Kidney (tissue), 14 donors: ENCODE results near the gene NEK9. TPM values are rescaled to one million over a fixed set of nuclear protein-coding genes. Genes with fewer than 3 reads are reported as not detected.

Experiments
- DNase-seq, 5 donors: peaks; one replicate each; pipeline ENCODE4 v3.0.0-alpha.2; 2013 to 2020
- FAIRE-seq: peaks from 2 replicates; lab custom pipeline; 2012; peaks lifted over from hg19 to GRCh38; lab: Jason Lieb, UNC
- H3K27ac ChIP-seq, 2 donors: one replicate each; pipeline ENCODE4 v1.7.0; 2013; ENCODE audit warnings: low read depth in 2 of 2, low read length in 2 of 2, inconsistent platforms in 1 of 2
- H3K27me3 ChIP-seq: one replicate; pipeline ENCODE4 v1.7.1; 2013; ENCODE audit warnings: low read length, inconsistent platforms; ENCODE audit not compliant: control insufficient read depth, insufficient read depth
- H3K36me3 ChIP-seq, 3 donors: one replicate each; pipeline versions ENCODE4 v1.7.0 to v1.7.1; 2013; ENCODE audit warnings: low read length in 3 of 3, control low read depth in 1 of 3, inconsistent platforms in 1 of 3; ENCODE audit not compliant: insufficient read depth in 3 of 3, control insufficient read depth in 2 of 3
- H3K4me1 ChIP-seq, 3 donors: one replicate each; pipeline versions ENCODE4 v1.7.0 to v1.7.1; 2013; ENCODE audit warnings: low read length in 3 of 3, inconsistent platforms in 1 of 3, low read depth in 1 of 3; ENCODE audit not compliant: control insufficient read depth in 2 of 3, insufficient read depth in 2 of 3
- H3K4me3 ChIP-seq, 3 donors: one replicate each; pipeline versions ENCODE4 v1.7.0 to v1.8.1; 2013; ENCODE audit warnings: low read length in 3 of 3, control low read depth in 1 of 3, inconsistent platforms in 1 of 3
- H3K9ac ChIP-seq, 3 donors: one replicate each; pipeline versions ENCODE4 v1.7.0 to v1.7.1; 2013; ENCODE audit warnings: low read length in 3 of 3, control low read depth in 1 of 3, inconsistent platforms in 1 of 3
- H3K9me3 ChIP-seq, 3 donors: one replicate each; pipeline versions ENCODE4 v1.7.0 to v1.7.1; 2013; ENCODE audit warnings: low read length in 3 of 3, control low read depth in 1 of 3, inconsistent platforms in 1 of 3; ENCODE audit not compliant: control insufficient read depth in 2 of 3, insufficient read depth in 1 of 3
- CTCF ChIP-seq: IDR thresholded peaks from 3 replicates; pipeline ENCODE4 v1.5.1; 2012; ENCODE audit warnings: mild to moderate bottlenecking, moderate library complexity, borderline replicate concordance; ENCODE audit not compliant: insufficient read depth; ENCODE audit errors: extremely low read depth
- intact Hi-C: fragments of 100-400 bp; cut with DNase I; formaldehyde crosslinking; loops from one replicate; pipeline ENCODE4 v1.11.1; 2022
- polyA plus RNA-seq: library from polyadenylated mRNA; stranded (reverse); fragments of 350-450 nt; fragmentation: Illumina TruSeq; extraction: RNeasy Lipid Tissue Mini Kit (QIAGEN cat#74804); gene quantifications from one replicate; pipeline ENCODE4 v1.2.3, GENCODE V29; 2014; ENCODE audit warnings: low read depth, low replicate concordance; ENCODE audit not compliant: insufficient read depth
- total RNA-seq: library from RNA; stranded (reverse); fragmentation: NEBNext Ultra II Directional; extraction: Animal tissue kit (Norgen Biotek cat#: 25700); gene quantifications from one replicate; pipeline ENCODE4 v1.2.1, GENCODE V29; 2021
- donor health status: control.
- donor health status: control.
- donor health status: control.
- donor health status: control.
- donor health status: control.
- donor health status: DM: yes; HTN: yes; CAD: no.
- donor health status: Normal renal cell carcinoma (clear cell type).

Gene NEK9
- total and polyA plus RNA-seq, 2 donors from 2014 or later: 25.4 to 81.5 TPM

GRCh38 chr14:75042035-75042434 is 84.8 kb downstream of the NEK9 start:
- peaks cover 0 to 26% (median 6%) of the 10 kb centered on the region in 3 donors for H3K4me1 ChIP-seq

DNA sequence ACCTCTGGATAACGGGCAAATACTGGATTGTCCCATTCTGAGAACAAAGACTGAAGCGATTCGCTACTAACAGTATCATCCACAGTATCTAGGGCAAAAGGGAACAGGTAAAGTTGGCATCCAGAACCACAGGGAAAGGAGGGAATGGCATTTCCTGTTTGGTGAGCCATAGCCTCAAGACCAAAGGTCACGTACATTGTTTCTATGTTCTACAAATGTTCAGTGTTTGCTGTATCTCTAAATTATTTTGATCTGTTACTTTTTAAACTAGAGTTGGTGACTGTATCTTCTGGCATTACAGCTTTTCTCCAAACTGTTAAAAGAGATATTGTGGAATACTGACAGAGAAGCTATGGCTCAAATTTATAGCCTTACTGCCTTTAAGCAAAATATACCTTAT is 85.2 kb downstream of the NEK9 start:
- FAIRE-seq (no peak), DNase-seq (peak in 1 of 5 donors; percentile 28)
- peak overlapping the region; percentile 61 to 71 for H3K27ac ChIP-seq
- peaks cover 0 to 9% (median 2%) of the 10 kb centered on the region in 3 donors for H3K36me3 ChIP-seq
- TF ChIP-seq CTCF: no peak
- H3K9me3 ChIP-seq: no peaks in the 10 kb centered on the region
- peaks cover 0 to 22% (median 6%) of the 10 kb centered on the region in 3 donors for H3K4me1 ChIP-seq
- H3K4me3 ChIP-seq: peak overlapping the region in 1 of 3 donors; percentile 7
- intact Hi-C loops: no loop called here
- H3K27me3 ChIP-seq: no peaks in the 10 kb centered on the region
- no peak overlapping the region for H3K9ac ChIP-seq

More at GRCh38 chr14:75042035-75042434, 84.8 kb downstream of the NEK9 start:
- H3K9ac ChIP-seq: no peak overlapping the region
- no peaks in the 10 kb centered on the region for H3K9me3 ChIP-seq
- H3K4me3 ChIP-seq: peak overlapping the region in 1 of 3 donors; percentile 7
- H3K27me3 ChIP-seq: no peaks in the 10 kb centered on the region
- peaks cover 0 to 9% (median 0%) of the 10 kb centered on the region in 3 donors for H3K36me3 ChIP-seq
- no peak for TF ChIP-seq CTCF
- H3K27ac ChIP-seq: peak overlapping the region; percentile 66 to 71
- intact Hi-C loops: no loop called here
- FAIRE-seq: no peak
- peak in 3 of 5 donors; percentile 20 to 58 (median 41) for DNase-seq

DNA sequence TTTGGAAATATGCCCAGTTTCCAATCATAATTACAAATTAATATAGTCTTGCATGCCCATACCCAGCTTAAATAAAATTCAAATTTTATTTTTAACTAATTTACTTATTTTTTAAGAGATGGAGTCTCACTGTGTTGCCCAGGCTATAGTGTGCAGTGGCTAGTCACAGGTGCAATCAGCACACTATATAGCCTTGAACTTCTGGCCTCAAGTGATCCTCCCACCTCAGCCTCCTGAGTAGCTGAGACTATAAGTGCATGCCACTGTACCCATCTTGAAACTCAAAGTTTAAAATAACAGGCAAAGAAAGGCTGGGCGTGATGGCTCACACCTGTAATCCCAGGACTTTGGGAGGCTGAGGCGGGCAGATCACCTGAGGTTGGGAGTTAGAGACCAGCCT is 85.9 kb downstream of the NEK9 start:
- H3K27ac ChIP-seq: peak overlapping the region; percentile 61 to 71
- no peak for TF ChIP-seq CTCF
- peaks cover 0 to 9% (median 2%) of the 10 kb centered on the region in 3 donors for H3K36me3 ChIP-seq
- no peak overlapping the region for H3K9ac ChIP-seq
- H3K9me3 ChIP-seq: no peaks in the 10 kb centered on the region
- H3K27me3 ChIP-seq: no peaks in the 10 kb centered on the region
- peaks cover 0 to 18% (median 6%) of the 10 kb centered on the region in 3 donors for H3K4me1 ChIP-seq
- H3K4me3 ChIP-seq: no peak overlapping the region
- DNase-seq (no peak), FAIRE-seq (no peak)
- intact Hi-C loops: no loop called here

- Histone ChIP-seq H3K27me3 (no peaks in the 10 kb centered on the region), H3K9ac (no peak overlapping the region), H3K36me3 (peaks cover 3 to 9% (median 4%) of the 10 kb centered on the region in 3 donors), H3K4me3 (no peak overlapping the region), H3K4me1 (peaks cover 0 to 18% (median 6%) of the 10 kb centered on the region in 3 donors), H3K9me3 (no peaks in the 10 kb centered on the region), H3K27ac (peak overlapping the region in 1 of 2 donors; percentile 13)
- FAIRE-seq (no peak), DNase-seq (no peak)
- intact Hi-C loops: no loop called here
- no peak for TF ChIP-seq CTCF
Observed at GRCh38 chr14:75040507-75040906, 86.3 kb downstream of the NEK9 start.
